Activated CD4-positive, alpha-beta T cell treated with anti-CD3 and anti-CD28 coated beads for 24 hours (primary cell): ENCODE data around the gene MGRN1.
"Not testable (repeated sequence)": the region's sequence is repeated elsewhere in the genome, so short reads cannot be mapped to it uniquely, and the experiment has no call there.

Source experiments
- DNase-seq, 2 donors: peaks; one replicate each; pipeline ENCODE4 v3.0.0-alpha.2; 2020; ENCODE audit warnings: low read depth in 2 of 2

MGRN1 gene

DNA sequence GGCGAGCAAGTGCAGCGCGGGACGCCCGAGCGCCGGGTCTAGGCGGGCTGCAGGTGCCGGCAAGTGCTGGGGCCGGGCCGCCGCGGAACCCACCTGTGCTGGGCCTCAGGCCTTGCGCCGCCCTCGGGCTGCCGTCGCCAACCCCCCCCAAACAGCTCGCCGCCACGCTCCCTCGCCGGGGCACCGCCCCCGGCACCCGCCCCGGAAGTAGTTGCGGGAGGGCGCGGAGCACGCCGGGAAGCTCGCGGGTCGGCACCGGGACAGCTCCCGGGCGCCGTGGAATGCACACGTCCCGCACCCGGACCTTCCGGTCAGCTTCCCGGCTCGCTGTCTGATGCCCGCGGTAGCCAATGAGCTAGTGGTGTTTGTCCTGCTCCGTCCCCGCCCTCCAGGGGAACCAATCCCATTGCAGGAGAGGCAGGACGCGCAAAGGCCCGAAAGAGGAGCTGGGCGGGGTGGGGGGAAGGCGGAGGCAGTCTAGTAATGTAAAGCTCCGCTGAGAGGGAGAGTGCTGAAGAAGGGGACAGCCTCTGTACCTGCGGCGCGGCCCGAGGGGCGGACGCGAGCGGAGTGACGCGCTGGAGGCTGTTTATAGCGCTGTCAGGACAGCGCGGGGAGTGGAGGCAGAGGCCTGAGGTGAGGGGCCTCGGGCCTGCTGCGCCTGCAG, 109.6 kb downstream of the MGRN1 start, which contains the start of the genes ANKS3 and DNAAF8:
Gene ANKS3, minus strand, starts transcription at position 209 of the 667 bp plus-strand sequence. CDS start 4,122 bp downstream, outside the sequence.
Gene DNAAF8, plus strand, starts transcription at position 475 of the 667 bp plus-strand sequence. CDS start 1,978 bp downstream, outside the sequence.
- peak; percentile 65 to 67 for DNase-seq

DNA sequence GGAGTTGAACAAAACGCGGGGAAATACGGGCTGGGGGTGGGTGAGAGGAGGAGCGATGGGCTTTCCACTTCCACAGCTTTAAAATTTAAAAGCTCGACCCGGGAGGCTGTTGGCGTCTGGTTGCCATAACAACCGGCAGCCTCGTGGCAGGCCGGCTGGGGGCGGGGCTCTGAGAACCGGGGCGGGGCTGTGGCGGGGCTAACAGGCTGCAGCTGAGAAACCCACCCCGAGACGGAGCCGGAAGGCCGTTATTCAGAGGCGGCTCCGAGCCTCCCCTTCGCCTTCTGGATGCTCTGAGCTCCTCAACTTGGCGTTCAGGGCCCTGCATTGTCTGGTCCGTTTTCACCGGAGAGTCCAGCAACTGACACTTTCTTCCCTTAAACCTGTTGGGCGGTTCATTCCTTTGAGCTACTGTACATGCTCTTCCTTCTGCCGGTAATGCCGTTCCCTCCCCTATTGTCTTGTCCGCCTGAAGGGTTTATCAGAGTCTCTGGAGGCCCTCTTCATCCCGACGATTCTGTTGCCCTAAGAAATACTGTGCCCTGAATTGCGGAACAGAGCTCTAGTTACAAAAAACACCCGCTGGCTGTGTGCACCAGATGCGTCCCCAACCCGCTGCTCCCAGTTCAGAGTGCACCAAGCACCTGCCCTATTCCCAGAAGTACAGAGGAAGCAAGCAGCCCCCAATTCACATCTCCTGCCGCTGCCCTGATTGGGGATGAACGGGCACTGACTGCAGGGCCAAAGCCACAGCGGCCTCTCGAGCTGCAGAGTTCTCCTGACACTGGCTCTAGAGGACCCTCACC, 110.3 kb downstream of the MGRN1 start:
- peak; percentile 92 to 93 for DNase-seq

DNA sequence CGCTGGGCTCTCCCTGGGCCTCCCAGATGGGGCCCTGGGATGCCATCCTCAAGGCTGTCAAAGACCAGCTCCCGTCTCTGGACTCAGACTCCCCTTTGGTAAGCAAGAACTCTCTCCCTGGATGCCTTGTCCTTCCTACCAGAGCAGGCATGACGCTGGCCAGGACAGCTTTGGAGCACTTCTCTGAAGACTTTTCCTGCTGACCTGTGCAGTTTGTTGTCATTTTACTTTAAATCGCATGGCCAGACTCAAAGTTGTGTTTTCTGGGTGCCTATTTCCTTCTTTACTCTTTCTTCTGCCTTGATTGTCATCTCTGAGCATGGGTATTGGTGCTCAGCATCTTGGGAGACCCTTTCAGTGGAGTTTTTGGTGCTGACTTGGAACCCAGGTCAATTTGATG, 111.9 kb downstream of the MGRN1 start:
- DNase-seq, result no peak

DNA sequence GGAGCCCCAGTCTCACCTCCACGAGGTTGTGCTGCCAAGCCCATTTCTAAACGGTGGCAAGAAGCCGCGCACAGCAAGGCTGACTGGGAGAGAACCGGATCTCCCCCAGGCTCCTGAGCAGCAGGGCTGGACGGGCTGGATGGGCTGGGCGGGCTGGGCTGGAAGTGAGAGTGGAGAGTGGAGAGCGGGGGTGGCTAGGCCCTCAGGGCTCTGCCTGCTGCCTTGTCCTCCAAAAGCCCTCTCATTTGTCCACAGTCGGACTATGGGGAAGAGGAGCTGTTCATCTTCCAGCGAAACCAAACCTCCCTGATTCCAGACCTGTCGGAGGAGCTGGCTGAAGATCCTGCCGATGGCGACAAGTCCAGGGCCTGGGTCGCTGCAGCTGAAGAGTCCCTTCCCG, 112.9 kb downstream of the MGRN1 start:
- DNase-seq, result no peak

DNA sequence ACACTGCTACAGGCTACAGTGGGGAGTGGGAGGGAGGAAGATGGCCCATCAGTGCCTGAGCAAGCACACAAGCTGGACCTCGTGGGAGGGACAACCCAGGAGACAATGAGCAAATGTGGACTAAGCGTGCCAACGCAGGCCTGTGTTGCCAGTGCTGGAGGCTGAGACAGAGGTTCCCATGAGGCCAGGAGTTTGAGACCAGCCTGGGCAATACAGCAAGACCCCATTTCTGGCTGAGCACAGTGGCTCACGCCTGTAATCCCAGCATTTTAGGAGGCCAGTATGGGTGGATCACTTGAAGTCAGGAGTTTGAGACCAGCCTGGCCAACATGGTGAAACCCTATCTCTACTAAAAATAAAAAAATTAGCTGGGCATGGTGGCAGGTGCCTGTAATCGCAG, 113.7 kb downstream of the MGRN1 start:
- DNase-seq, result not testable (repeated sequence)
